ENCODE measurements around the gene SIRPA.

Gene SIRPA

GRCh38 chr20:1870792-1871550 lies 24.2 kb upstream of the SIRPA start:
- no peak for DNase-seq (ENCODE audit: low read depth)

GRCh38 chr20:1871807-1872458 lies 23.3 kb upstream of the SIRPA start:
- no peak for DNase-seq (ENCODE audit: low read depth)

- DNase-seq (ENCODE audit: low read depth), result no peak
Observed at GRCh38 chr20:1872459-1873097, 22.6 kb upstream of the SIRPA start.

- DNase-seq (ENCODE audit: low read depth), result no peak
Observed at GRCh38 chr20:1874450-1875182, 20.6 kb upstream of the SIRPA start.

- DNase-seq (ENCODE audit: low read depth), result no peak
Observed at GRCh38 chr20:1875183-1875554, 20.0 kb upstream of the SIRPA start.

GRCh38 chr20:1875762-1876161 lies 19.4 kb upstream of the SIRPA start:
- DNase-seq (ENCODE audit: low read depth), result no peak

- no peak for DNase-seq (ENCODE audit: low read depth)
Observed at GRCh38 chr20:1876217-1876921, 18.8 kb upstream of the SIRPA start.

- DNase-seq (ENCODE audit: low read depth), result no peak
Observed at GRCh38 chr20:1876975-1877608, 18.1 kb upstream of the SIRPA start.

GRCh38 chr20:1877609-1878200 lies 17.5 kb upstream of the SIRPA start:
- DNase-seq (ENCODE audit: low read depth), result no peak

- no peak for DNase-seq (ENCODE audit: low read depth)
Observed at GRCh38 chr20:1879369-1879768, 15.8 kb upstream of the SIRPA start.

- no peak for DNase-seq (ENCODE audit: low read depth)
Observed at GRCh38 chr20:1879934-1880333, 15.3 kb upstream of the SIRPA start.

- DNase-seq (ENCODE audit: low read depth), result no peak
Observed at GRCh38 chr20:1880529-1881239, 14.5 kb upstream of the SIRPA start.

- DNase-seq (ENCODE audit: low read depth), result no peak
Observed at GRCh38 chr20:1881240-1881835, 13.9 kb upstream of the SIRPA start.

GRCh38 chr20:1882026-1882425 lies 13.2 kb upstream of the SIRPA start:
- no peak for DNase-seq (ENCODE audit: low read depth)

GRCh38 chr20:1883986-1884385 lies 11.2 kb upstream of the SIRPA start:
- DNase-seq (ENCODE audit: low read depth), result no peak

GRCh38 chr20:1885254-1885653 lies 10.0 kb upstream of the SIRPA start:
- no peak for DNase-seq (ENCODE audit: low read depth)

- no peak for DNase-seq (ENCODE audit: low read depth)
Observed at GRCh38 chr20:1885940-1886693, 9.1 kb upstream of the SIRPA start.

- DNase-seq (ENCODE audit: low read depth), result no peak
Observed at GRCh38 chr20:1887321-1887720, 7.9 kb upstream of the SIRPA start.

GRCh38 chr20:1887756-1888155 lies 7.5 kb upstream of the SIRPA start:
- no peak for DNase-seq (ENCODE audit: low read depth)
